ENCODE results near the gene PPP2R2B.

GRCh38 chr5:146540414-146540813 is 338.1 kb downstream of the PPP2R2B start:
- no peak for TF ChIP-seq HDGF (IDR thresholded peaks at IDR 0.05; ENCODE audit: borderline replicate concordance)
- no peak for TF ChIP-seq FOXA1 (IDR thresholded peaks at IDR 0.05)
- no peak for TF ChIP-seq TARDBP (IDR thresholded peaks at IDR 0.05)
- no peak for TF ChIP-seq SUZ12 (IDR thresholded peaks at IDR 0.05)
- no peak for TF ChIP-seq SP1 (IDR thresholded peaks at IDR 0.05)
- no peak for TF ChIP-seq ARNT (IDR thresholded peaks at IDR 0.05)
- TF ChIP-seq FOXM1 (IDR thresholded peaks at IDR 0.05; ENCODE audit: borderline replicate concordance): no peak
- TF ChIP-seq LEF1 (IDR thresholded peaks at IDR 0.05; ENCODE audit: borderline replicate concordance): no peak
